GM19043 (cell line): Measurements from ENCODE around the gene EXOC4.

Experiments
- ATAC-seq: cut with Tn5 transposase; IDR thresholded peaks from one replicate; pipeline ENCODE4 v1.9.1; 2021; ENCODE audit warnings: low read depth; ENCODE audit not compliant: unreplicated experiment

The EXOC4 gene

DNA sequence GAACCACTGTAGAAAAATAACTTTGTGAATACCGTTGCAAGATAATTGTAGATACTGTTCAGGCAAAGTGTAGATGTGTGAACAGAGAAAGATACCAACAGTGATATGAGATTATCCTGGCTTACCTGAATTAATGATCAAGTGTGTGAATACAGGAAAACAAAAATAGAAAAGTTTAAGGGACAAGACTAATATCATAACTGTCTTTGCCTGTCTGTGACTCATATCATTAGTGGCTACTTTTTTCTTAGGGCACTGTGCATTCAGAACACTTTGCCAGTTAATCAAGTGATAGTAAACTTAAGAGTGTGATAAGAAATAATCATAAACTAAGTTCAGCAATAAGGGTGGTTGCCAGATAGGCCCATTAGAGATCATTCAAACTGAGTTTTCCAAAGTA lies 551.2 kb downstream of the EXOC4 start:
- ATAC-seq = no peak

DNA sequence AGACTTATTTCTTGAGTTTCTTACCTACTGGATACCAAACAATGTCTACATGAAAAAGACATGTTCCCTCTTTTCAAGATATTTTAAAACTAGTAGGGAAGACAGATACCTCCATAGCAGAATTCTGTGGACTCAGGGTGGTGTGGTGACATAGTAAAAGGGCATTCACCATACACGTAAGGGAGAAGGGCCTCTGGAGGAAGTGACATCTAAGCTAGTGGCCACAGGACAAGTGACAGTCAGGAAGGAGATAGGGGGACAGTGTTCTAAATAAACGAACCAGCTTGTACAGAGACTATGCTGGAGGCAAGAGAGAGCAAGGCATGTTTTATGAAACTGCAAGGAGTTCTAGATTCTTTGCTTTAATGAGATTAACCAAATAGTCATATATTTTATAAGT lies 552.5 kb downstream of the EXOC4 start:
- no peak for ATAC-seq

DNA sequence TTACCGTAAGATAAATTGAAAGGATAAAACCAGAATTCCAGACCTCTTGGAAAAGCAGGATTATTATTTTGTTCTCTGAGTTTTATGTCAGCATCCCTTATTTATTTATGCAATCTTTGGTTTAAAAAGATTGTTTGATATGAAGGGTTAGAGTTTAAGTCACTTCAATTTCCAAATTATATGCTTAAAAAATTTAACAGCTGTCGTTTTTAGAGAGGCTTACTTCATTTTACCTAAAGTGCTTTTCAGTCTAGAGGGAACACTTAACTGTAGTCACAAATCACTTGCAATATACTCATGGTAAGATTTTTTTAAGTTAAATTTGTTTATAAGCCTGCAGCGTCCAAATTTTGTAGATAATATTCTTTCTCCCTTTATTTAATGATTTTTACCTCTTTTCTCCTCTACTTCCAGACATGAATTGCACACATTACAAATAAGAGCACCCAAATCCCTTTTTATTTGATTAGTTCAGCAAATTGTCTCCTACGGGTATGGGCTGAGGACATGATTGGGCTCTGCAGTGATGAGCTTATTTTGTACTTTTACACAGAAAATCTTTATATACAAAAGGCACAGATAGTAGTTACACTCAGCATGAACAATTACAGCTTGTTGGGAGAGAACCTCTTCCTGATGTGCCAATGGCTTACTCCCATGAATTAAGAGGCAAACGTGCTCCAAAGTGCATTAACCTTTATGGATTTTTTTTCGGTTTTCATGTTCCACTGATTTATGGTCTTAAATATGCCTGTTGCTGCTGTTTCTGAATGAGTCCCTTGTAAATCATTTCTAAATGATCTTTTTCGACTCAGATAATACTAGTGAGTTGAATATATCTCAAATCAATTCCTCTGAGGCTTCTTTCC lies 555.0 kb downstream of the EXOC4 start:
- ATAC-seq = no peak

DNA sequence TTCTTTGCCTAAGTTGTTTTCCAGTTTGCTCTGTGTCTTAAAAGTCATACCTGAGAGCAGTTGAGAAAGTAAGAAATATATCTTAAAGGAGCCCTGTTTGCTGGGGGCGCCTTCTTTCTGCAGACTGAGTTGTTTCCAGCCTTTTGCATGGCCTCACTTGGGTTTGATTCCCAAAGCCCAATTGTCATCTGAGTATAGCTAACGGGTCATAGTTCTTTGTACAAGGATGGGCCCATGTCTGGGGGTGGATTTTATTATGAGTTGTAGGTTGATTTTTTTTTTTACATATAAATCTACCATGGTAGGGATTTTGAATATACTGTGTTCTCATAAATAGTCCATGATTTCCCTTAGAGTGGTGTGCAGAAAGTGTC lies 555.6 kb downstream of the EXOC4 start:
- no peak for ATAC-seq

DNA sequence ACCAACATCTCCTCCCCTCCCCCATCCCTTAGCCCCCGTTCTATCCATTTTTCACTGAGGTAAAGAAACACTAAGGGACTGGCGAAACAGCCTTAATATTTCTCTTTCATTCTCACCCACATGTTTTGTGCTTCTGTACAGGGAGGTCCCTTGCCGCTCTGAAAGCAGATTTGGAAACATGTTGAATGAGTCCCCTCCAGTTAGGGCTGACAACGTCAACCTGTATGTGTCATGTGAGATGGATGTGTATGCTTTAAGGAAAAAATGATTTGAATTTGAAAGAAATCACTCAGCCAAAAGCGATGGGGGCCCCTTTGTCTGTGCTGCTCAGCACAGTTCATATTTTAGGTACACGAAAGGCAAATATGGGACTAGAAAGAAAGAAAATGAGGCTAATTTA lies 560.0 kb downstream of the EXOC4 start:
- ATAC-seq = no peak

GRCh38 chr7:133815611-133816210 lies 562.8 kb downstream of the EXOC4 start:
- no peak for ATAC-seq

DNA sequence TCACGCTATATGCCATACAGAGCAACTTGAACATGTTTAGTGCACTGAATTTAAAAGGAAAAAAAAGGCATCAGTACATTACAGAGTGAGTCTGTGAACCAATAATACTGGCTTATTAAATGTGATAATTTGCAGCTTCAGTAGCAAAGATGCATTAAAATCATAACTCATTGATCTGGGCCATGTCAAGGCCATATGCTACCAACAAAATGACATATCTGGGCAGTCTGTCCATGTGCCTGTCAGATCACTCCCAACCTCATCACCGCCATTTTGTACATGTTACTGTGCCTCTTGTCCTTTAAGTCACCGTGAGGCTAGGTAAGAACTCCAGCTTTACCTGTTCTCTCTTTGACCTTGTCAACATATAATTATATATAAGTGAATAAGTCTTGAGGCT lies 566.8 kb downstream of the EXOC4 start:
- no peak for ATAC-seq

GRCh38 chr7:133820584-133820983 lies 567.7 kb downstream of the EXOC4 start:
- ATAC-seq = no peak

GRCh38 chr7:133821171-133821570 lies 568.3 kb downstream of the EXOC4 start:
- ATAC-seq = no peak

- no peak for ATAC-seq
Observed at GRCh38 chr7:133822001-133822641, 569.2 kb downstream of the EXOC4 start.

DNA sequence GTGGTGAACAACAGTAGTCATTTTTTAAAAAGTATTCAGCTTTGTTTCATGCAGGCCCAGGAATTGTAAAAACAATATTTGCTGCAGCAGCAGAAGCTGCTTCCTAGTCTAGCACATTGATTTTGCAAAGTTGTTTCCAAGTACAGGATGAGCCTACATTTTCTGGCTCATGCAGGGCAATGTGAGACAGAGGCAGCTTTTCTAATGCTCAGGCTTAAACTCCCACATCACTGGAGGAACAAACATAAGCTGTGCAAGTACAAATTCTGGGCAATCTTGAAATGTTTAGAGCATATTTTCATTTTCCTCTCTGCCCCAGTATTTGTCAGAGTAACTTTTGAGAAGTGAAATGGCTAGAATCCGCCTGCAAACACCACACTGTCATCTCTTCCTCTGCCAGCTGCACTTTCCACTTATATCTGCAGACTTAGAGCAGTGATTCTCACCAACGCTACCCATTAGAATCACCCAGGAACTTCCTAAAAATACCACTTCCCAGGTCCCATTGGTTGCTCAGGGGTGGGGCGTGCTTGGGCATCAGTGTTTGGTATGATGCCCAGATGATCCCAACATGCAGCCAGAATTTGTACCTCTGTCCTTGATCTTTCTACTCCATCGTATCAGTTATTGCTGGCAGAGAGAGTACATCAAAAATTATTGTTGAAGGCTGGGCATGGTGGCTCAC lies 570.1 kb downstream of the EXOC4 start:
- no peak for ATAC-seq

DNA sequence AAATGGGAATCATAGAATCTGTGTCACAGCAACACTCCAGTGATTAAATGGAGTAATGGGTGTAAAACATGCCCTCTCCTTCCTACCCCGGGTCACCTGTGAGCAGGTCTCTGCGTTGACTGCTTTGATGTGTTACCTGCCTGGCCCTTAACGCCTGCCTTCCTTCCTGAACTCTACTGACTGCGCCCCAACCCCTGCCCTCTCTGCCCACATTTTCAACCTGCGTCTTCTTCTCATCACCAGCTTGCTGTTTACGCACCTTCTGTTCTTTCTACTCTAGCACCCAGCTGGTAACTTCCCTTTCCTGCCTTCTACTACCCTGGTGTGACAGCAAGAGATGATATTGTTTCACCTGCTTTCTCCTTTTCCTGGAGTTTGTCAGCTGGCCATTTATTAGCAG lies 571.3 kb downstream of the EXOC4 start:
- ATAC-seq = no peak

- ATAC-seq = no peak
Observed at GRCh38 chr7:133827707-133828623, 575.1 kb downstream of the EXOC4 start.

- no peak for ATAC-seq
Observed at GRCh38 chr7:133828906-133829305, 576.0 kb downstream of the EXOC4 start.

DNA sequence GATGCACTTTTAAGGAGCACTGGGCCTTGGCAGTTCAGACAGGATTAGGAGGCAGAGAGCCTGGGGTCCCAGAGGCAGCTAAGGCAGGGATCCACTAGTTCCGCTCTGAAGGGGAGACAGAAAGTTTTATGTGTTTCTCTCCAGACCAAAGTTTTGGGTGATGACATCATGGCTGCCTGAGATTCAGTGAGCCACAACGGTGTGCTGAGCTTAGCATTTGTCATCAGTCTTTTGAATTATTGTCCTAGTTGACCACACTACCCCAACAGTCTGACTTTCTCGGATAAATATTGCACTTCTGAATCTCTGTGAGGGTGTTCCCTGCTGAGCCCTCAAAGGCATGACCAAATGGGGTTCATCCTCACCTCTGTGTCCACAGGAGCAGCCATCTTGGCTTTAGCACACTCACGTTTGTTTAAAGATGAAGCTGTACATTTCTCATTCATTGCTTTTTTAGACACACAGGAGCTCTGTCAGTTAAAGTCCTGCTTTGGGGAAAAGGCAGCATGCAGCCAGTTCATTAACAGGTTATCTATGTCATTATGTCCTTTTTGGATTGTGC lies 576.5 kb downstream of the EXOC4 start:
- no peak for ATAC-seq

DNA sequence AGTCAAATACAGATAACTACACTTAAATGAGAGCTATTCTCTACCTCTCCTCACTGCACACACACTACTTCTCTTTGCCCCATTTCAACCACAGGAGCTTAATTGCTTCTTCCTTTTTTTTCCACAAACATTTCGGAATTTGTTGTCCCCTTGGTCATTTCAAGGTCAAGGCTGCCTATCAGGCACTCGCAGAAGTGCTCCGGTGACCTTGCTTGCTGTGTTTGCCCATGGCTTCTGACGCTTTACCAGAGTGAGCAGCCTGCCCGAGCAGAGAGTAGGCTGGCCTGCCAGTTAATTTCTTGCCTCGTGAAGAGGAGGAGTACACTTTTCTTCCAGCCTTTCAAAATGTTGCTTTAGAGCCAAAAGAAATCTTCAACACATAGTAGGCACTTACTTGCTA lies 577.2 kb downstream of the EXOC4 start:
- no peak for ATAC-seq

GRCh38 chr7:133836666-133837065 lies 583.8 kb downstream of the EXOC4 start:
- no peak for ATAC-seq

DNA sequence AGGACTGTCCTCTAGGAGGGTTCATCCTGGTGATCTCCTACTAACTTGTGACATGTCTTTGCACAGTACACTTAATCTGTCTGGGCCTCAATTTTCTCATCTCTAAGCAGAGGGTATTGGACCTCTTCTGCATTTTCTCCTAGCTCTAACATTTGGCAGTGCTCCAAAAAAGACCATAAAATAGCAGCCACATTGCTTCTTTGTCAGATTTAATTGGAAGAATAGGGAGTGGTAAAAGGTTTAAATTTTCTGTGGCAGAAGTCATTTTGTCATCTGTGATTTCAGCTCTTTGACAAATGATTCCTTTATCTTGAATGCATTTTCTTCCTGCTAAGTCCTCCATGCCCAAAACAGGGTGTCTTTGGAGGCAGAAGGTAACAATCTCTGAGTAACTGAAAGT lies 584.3 kb downstream of the EXOC4 start:
- no peak for ATAC-seq

DNA sequence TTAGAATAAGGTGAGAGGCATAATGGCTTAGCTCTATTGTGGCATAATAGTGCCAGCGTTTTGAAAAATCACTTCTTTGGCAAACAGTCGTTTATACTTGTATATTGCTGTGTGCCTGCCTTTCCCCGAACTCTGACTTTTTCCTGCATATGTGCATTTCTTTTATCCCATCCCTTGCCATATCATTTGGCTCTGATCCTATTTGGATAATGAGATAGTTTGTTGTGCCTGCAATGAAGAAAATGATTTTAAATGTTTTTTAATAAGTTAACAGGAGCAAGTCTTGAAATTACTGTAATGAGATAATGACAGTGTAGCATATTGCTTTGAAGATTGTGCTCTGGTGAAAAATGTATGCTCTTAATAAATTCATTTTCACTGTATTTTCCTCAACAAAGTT lies 586.2 kb downstream of the EXOC4 start:
- ATAC-seq = no peak

GRCh38 chr7:133843341-133843740 lies 590.5 kb downstream of the EXOC4 start:
- no peak for ATAC-seq
